K562 (cell line): Measurements from ENCODE around the gene XPO6. TPM values are rescaled to one million over a fixed set of nuclear protein-coding genes. Genes with fewer than 3 reads are reported as not detected.

Experiments used
- BACH1 ChIP-seq: fragments of 200-800 bp; sonication (Bioruptor generic); IDR thresholded peaks from 2 replicates; pipeline ENCODE4 v1.6.1; 2016; ENCODE audit warnings: missing genetic modification characterization, missing compliant biosample characterization
- CC2D1A ChIP-seq: fragments of 450-650 bp; IDR thresholded peaks from 2 replicates; pipeline ENCODE4 v1.6.1; 2017; ENCODE audit warnings: mild to moderate bottlenecking
- EP400 ChIP-seq: fragments of 450-650 bp; IDR thresholded peaks from 2 replicates; pipeline ENCODE4 v1.6.1; 2017; ENCODE audit warnings: antibody characterized with exemption, mild to moderate bottlenecking, moderate library complexity
- FOXA1 ChIP-seq: fragments of 450-650 bp; IDR thresholded peaks from 2 replicates; pipeline ENCODE4 v1.6.1; 2016; ENCODE audit warnings: mild to moderate bottlenecking, borderline replicate concordance
- IRF2 ChIP-seq: sonication (generic); formaldehyde crosslinking; IDR thresholded peaks from 2 replicates; pipeline ENCODE4 v1.8.1; 2022; ENCODE audit warnings: mild to moderate bottlenecking, missing genetic modification reagents
- NCOA1 ChIP-seq: fragments of 450-650 bp; IDR thresholded peaks from 2 replicates; pipeline ENCODE4 v1.6.1; 2016; ENCODE audit warnings: low read depth
- NFE2 ChIP-seq: IDR thresholded peaks from 2 replicates; pipeline ENCODE4 v1.6.1; 2014; ENCODE audit warnings: antibody characterized with exemption, low read depth
- PHF21A ChIP-seq: fragments of 450-650 bp; IDR thresholded peaks from 2 replicates; pipeline ENCODE4 v1.6.1; 2017; ENCODE audit warnings: low read depth, borderline replicate concordance
- TBL1XR1 ChIP-seq, 2 experiments: IDR thresholded peaks; 2 replicates each; pipeline ENCODE4 v1.6.1; 2012; ENCODE audit warnings: improper control_type of control experiment in 2 of 2, low read length in 2 of 2, mild to moderate bottlenecking in 1 of 2
- ZNF23 ChIP-seq: fragments of 250-450 bp; sonication (Bioruptor Pico); IDR thresholded peaks from 2 replicates; pipeline ENCODE4 v1.4.0; 2020; ENCODE audit warnings: mild to moderate bottlenecking
- polyA plus RNA-seq, 8 experiments: library from polyadenylated mRNA; depleted of rRNA in 4 of 8; stranded (reverse) in 5 of 8; unstranded in 3 of 8; fragments of >200 nt; fragmentation: Nextera tagmentation in 2 of 8; fragmentation: Illumina TruSeq in 1 of 8; extraction: Ambion mirVana in 2 of 8; extraction: Trizol in 1 of 8; gene quantifications; 2 replicates each; pipeline versions ENCODE4 v1.2.1 to v1.2.3, GENCODE V29; 2011 to 2014; ENCODE audit warnings: inconsistent platforms in 1 of 8, missing spikeins in 1 of 8
- total RNA-seq, 7 experiments: library from RNA; depleted of rRNA in 6 of 7; stranded (reverse); fragments of >200 nt in 6 of 7; fragmentation: Illumina TruSeq in 2 of 7; extraction: Trizol in 2 of 7; gene quantifications; 2 replicates each; pipeline versions ENCODE4 v1.2.1 to v1.2.3, GENCODE V29; 2011 to 2021; ENCODE audit warnings: low replicate concordance in 1 of 7
- TF ChIP-seq, protein P1 (sequence below): fragments of 450-650 bp; IDR thresholded peaks from 2 replicates; pipeline ENCODE4 v1.6.1; 2016; ENCODE audit warnings: mild to moderate bottlenecking, moderate library complexity
- TF ChIP-seq, protein P2 (sequence below): fragments of 450-650 bp; formaldehyde crosslinking; IDR thresholded peaks from 2 replicates; pipeline ENCODE4 v1.4.0; 2022; ENCODE audit warnings: mild to moderate bottlenecking, moderate library complexity
- TF ChIP-seq, protein P3 (sequence below): sonication (generic); formaldehyde crosslinking; IDR thresholded peaks from 2 replicates; pipeline ENCODE4 v1.8.0; 2022; ENCODE audit warnings: mild to moderate bottlenecking, low read depth, missing genetic modification reagents
- TF ChIP-seq, protein P4 (sequence below): IDR thresholded peaks from 3 replicates; pipeline ENCODE4 v1.6.1; 2011; ENCODE audit warnings: borderline replicate concordance, mild to moderate bottlenecking; ENCODE audit not compliant: insufficient read length, insufficient read depth
- TF ChIP-seq, protein P5 (sequence below): sonication (generic); formaldehyde crosslinking; IDR thresholded peaks from 2 replicates; pipeline ENCODE4 v1.9.0; 2022; ENCODE audit warnings: mild to moderate bottlenecking, missing genetic modification reagents

XPO6 gene
- total and polyA plus RNA-seq, 9 of the 15 experiments (the other 6 are each of a cell fraction or from before 2014, with no cell fraction given) = 11.2 to 196 (median 119) TPM

DNA sequence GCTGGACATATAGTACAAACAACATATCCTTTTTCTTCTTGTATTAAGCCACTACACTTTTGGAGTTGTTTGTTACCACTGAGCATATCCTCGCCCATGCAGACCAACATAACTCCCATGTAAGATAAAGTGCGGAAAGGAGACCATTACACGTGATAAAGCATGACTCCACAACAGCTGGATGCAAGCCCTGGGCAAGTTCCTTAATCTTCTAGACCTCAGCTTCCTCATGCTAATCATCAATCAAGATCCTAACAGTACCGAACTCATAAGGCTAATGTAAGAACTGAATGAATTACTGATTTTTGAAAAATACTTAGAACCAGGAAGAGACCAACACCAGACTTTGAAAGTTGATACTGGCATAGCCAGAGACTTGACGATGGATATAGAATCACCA, 101.3 kb downstream of the XPO6 start (continued):
- TF ChIP-seq, protein P1, sequence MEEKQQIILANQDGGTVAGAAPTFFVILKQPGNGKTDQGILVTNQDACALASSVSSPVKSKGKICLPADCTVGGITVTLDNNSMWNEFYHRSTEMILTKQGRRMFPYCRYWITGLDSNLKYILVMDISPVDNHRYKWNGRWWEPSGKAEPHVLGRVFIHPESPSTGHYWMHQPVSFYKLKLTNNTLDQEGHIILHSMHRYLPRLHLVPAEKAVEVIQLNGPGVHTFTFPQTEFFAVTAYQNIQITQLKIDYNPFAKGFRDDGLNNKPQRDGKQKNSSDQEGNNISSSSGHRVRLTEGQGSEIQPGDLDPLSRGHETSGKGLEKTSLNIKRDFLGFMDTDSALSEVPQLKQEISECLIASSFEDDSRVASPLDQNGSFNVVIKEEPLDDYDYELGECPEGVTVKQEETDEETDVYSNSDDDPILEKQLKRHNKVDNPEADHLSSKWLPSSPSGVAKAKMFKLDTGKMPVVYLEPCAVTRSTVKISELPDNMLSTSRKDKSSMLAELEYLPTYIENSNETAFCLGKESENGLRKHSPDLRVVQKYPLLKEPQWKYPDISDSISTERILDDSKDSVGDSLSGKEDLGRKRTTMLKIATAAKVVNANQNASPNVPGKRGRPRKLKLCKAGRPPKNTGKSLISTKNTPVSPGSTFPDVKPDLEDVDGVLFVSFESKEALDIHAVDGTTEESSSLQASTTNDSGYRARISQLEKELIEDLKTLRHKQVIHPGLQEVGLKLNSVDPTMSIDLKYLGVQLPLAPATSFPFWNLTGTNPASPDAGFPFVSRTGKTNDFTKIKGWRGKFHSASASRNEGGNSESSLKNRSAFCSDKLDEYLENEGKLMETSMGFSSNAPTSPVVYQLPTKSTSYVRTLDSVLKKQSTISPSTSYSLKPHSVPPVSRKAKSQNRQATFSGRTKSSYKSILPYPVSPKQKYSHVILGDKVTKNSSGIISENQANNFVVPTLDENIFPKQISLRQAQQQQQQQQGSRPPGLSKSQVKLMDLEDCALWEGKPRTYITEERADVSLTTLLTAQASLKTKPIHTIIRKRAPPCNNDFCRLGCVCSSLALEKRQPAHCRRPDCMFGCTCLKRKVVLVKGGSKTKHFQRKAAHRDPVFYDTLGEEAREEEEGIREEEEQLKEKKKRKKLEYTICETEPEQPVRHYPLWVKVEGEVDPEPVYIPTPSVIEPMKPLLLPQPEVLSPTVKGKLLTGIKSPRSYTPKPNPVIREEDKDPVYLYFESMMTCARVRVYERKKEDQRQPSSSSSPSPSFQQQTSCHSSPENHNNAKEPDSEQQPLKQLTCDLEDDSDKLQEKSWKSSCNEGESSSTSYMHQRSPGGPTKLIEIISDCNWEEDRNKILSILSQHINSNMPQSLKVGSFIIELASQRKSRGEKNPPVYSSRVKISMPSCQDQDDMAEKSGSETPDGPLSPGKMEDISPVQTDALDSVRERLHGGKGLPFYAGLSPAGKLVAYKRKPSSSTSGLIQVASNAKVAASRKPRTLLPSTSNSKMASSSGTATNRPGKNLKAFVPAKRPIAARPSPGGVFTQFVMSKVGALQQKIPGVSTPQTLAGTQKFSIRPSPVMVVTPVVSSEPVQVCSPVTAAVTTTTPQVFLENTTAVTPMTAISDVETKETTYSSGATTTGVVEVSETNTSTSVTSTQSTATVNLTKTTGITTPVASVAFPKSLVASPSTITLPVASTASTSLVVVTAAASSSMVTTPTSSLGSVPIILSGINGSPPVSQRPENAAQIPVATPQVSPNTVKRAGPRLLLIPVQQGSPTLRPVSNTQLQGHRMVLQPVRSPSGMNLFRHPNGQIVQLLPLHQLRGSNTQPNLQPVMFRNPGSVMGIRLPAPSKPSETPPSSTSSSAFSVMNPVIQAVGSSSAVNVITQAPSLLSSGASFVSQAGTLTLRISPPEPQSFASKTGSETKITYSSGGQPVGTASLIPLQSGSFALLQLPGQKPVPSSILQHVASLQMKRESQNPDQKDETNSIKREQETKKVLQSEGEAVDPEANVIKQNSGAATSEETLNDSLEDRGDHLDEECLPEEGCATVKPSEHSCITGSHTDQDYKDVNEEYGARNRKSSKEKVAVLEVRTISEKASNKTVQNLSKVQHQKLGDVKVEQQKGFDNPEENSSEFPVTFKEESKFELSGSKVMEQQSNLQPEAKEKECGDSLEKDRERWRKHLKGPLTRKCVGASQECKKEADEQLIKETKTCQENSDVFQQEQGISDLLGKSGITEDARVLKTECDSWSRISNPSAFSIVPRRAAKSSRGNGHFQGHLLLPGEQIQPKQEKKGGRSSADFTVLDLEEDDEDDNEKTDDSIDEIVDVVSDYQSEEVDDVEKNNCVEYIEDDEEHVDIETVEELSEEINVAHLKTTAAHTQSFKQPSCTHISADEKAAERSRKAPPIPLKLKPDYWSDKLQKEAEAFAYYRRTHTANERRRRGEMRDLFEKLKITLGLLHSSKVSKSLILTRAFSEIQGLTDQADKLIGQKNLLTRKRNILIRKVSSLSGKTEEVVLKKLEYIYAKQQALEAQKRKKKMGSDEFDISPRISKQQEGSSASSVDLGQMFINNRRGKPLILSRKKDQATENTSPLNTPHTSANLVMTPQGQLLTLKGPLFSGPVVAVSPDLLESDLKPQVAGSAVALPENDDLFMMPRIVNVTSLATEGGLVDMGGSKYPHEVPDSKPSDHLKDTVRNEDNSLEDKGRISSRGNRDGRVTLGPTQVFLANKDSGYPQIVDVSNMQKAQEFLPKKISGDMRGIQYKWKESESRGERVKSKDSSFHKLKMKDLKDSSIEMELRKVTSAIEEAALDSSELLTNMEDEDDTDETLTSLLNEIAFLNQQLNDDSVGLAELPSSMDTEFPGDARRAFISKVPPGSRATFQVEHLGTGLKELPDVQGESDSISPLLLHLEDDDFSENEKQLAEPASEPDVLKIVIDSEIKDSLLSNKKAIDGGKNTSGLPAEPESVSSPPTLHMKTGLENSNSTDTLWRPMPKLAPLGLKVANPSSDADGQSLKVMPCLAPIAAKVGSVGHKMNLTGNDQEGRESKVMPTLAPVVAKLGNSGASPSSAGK = peak; percentile 17; the same call in 1 of the 2 replicates
- TF ChIP-seq, protein P2, sequence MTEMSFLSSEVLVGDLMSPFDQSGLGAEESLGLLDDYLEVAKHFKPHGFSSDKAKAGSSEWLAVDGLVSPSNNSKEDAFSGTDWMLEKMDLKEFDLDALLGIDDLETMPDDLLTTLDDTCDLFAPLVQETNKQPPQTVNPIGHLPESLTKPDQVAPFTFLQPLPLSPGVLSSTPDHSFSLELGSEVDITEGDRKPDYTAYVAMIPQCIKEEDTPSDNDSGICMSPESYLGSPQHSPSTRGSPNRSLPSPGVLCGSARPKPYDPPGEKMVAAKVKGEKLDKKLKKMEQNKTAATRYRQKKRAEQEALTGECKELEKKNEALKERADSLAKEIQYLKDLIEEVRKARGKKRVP (CRISPR knock-in tag) = no peak
- no peak for TF ChIP-seq IRF2 (CRISPR knock-in tag)
- no peak for TF ChIP-seq FOXA1
- TF ChIP-seq NFE2 = peak; percentile 66
- TF ChIP-seq, protein P3, sequence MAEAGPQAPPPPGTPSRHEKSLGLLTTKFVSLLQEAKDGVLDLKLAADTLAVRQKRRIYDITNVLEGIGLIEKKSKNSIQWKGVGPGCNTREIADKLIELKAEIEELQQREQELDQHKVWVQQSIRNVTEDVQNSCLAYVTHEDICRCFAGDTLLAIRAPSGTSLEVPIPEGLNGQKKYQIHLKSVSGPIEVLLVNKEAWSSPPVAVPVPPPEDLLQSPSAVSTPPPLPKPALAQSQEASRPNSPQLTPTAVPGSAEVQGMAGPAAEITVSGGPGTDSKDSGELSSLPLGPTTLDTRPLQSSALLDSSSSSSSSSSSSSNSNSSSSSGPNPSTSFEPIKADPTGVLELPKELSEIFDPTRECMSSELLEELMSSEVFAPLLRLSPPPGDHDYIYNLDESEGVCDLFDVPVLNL = no peak
- no peak for TF ChIP-seq CC2D1A
- TF ChIP-seq NCOA1 = no peak
- TF ChIP-seq ZNF23 = no peak
- TF ChIP-seq, protein P4, sequence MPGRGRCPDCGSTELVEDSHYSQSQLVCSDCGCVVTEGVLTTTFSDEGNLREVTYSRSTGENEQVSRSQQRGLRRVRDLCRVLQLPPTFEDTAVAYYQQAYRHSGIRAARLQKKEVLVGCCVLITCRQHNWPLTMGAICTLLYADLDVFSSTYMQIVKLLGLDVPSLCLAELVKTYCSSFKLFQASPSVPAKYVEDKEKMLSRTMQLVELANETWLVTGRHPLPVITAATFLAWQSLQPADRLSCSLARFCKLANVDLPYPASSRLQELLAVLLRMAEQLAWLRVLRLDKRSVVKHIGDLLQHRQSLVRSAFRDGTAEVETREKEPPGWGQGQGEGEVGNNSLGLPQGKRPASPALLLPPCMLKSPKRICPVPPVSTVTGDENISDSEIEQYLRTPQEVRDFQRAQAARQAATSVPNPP = no peak
- TF ChIP-seq PHF21A = no peak
- peak; percentile 48; the same call in 1 of the 2 replicates for TF ChIP-seq BACH1
- TF ChIP-seq, protein P5, sequence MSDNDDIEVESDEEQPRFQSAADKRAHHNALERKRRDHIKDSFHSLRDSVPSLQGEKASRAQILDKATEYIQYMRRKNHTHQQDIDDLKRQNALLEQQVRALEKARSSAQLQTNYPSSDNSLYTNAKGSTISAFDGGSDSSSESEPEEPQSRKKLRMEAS (CRISPR knock-in tag) = no peak
- TF ChIP-seq TBL1XR1 (IDR thresholded peaks at IDR 0.05; ENCODE audit: low read length in 2 of 2) = peak in 1 of 2 experiments; percentile 24; a peak in 1 of 4 replicates
- TF ChIP-seq EP400 = no peak
